Esophagus squamous epithelium (tissue), 4 donors: ENCODE results near the gene IFI27L1.

Experiments used
- CTCF ChIP-seq, 6 experiments: fragments of 450-650 bp in 4 of 6; fragments of 200-600 bp in 2 of 6; sonication (generic) in 2 of 6; IDR thresholded peaks; one replicate each; pipeline ENCODE4 v1.5.1; 2016 to 2019; ENCODE audit warnings: antibody characterized with exemption in 6 of 6, mild to moderate bottlenecking in 4 of 6, moderate library complexity in 4 of 6
- POLR2A ChIP-seq, 4 donors: fragments of 450-650 bp; IDR thresholded peaks; one replicate each; pipeline ENCODE4 v1.6.1; 2017; ENCODE audit warnings: antibody characterized with exemption in 4 of 4, mild to moderate bottlenecking in 4 of 4, moderate library complexity in 3 of 4

DNA sequence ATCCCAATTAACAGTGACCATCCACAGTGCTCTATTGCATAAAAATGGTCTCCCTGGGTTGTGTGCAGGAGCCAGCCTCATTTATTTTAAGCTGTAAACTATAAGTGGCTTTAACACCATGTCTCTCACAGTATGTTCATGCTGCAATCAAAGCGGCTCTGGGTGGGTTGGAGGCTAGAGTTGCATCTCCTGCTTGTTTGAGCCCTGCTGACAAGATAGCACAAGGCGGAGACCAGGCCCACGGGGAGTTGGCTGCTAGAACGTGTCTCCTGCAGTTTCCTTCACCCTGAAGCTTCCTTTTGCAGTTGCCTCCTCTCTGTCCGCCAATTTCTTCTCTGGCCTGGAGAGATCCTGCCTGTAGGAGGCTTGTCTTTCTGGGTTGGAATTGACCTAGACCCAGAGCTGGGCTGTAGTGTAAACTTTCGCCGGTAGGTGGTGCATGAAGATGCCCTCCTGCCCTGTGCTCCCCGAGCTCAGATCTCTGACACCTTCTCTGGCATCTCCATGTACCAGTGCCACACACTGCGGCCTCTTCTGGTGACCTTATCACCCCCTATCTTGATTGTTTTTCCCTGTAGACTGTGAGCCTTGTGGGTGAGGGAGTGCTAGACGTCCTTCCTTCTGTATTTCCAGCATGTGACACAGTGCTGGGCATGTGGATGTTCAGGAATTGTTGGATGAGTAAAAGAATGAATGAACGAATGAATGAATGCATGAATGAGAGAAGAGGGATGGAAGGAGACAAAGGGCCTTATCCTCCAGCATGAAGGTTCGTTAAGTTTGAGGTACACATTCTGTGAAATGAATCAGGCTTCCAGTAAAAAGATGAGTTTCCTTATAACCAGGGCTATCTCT lies 44.6 kb upstream of the IFI27L1 start:
- TF ChIP-seq CTCF (IDR thresholded peaks at IDR 0.05) (peak; percentile 63 to 90 (median 84)), POLR2A (IDR thresholded peaks at IDR 0.05) (no peak)
